SK-N-SH (cell line): ENCODE data around the gene ADGRE2.
"Not testable (repeated sequence)": the region's sequence is repeated elsewhere in the genome, so short reads cannot be mapped to it uniquely, and the experiment has no call there.

Source experiments
- CTCF ChIP-seq: fragments of 200-600 bp; sonication (generic); IDR thresholded peaks from 2 replicates; pipeline ENCODE4 v1.6.1; 2017; ENCODE audit warnings: antibody characterized with exemption, mild to moderate bottlenecking, moderate library complexity
- EP300 ChIP-seq, 2 experiments: IDR thresholded peaks; 2 replicates each; pipeline versions ENCODE4 v1.4.0 to v1.6.1; 2012; ENCODE audit warnings: borderline replicate concordance in 1 of 2, low read depth in 1 of 2, low read length in 1 of 2
- JUND ChIP-seq: IDR thresholded peaks from 2 replicates; pipeline ENCODE4 v1.4.0; 2012
- RAD21 ChIP-seq: IDR thresholded peaks from 2 replicates; pipeline ENCODE4 v1.6.1; 2012; ENCODE audit warnings: mild to moderate bottlenecking, low read length

GRCh38 chr19:14784730-14785101 lies 6.4 kb upstream of the ADGRE2 start:
- TF ChIP-seq EP300 (IDR thresholded peaks at IDR 0.05; ENCODE audit: borderline replicate concordance in 1 of 2, low read depth in 1 of 2, low read length in 1 of 2); CTCF; RAD21; JUND: not testable (repeated sequence)
